Measurements from ENCODE around the gene VGF.

DNA sequence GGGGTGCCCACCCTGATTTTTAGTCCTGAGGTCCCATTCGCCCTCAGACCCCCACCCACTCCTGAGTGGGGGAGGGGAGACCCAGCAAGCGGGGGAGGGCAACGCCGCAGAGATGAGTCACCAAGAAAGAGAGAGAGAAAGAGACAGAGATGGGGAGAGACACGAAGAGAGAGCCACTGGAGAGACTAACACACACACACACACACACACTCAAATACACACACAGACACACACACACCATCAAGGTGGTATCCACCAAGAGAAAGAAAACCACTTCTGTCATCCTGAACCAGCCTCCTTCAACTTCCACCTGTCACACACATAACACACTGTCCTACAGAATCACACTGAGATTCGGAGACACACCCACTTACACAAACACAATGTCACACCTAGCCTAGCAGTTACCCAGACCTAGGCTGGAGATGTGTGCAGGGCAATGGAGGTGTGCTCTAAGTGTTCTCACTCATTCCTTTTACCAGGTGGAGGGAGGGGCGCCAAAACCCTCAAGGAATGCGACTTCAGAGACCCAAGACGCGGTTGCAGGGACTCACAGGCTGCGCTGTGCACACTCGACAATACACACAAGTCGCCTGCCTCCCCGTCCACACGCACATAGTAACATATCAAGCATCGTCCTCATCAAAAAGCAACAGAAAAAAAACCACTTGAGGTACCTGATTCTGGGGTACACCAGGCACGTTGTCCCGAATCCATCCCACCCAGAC, 3.9 kb upstream of the VGF start:
- TF ChIP-seq CTCF (IDR thresholded peaks at IDR 0.05; ENCODE audit: low read depth, low read length): no peak
- no peak for TF ChIP-seq EZH2phosphoT487 (IDR thresholded peaks at IDR 0.05; ENCODE audit: low read depth)
